T-cell (primary cell): ENCODE results near the gene TEX14. TPM values are rescaled to one million over a fixed set of nuclear protein-coding genes. Genes with fewer than 3 reads are reported as not detected.
A peak's percentile ranks its signal among the peaks of the same experiment; 100 is the strongest.

Experiments used
- ATAC-seq, 4 experiments: fragments of 200-7000 bp in 3 of 4; fragments of 150-1000 bp in 1 of 4; cut with Tn5 transposase; replicated peaks in 1 of 4; 1 replicate in 3 of 4; 2 replicates in 1 of 4; pipeline ENCODE4 v1.10.0; 2021; ENCODE audit warnings: moderate library complexity in 3 of 4, mild to moderate bottlenecking in 2 of 4, moderate number of reproducible peaks in 1 of 4
- CTCF ChIA-PET, 2 donors: fragments of 300-600 bp; sonication (Branson Sonifier 250); formaldehyde crosslinking; loops; one replicate each; lab custom pipeline; 2022; ENCODE audit warnings: antibody characterized with exemption in 2 of 2; lab: Charles Lee
- POLR2A ChIA-PET, 2 donors: fragments of 300-600 bp; sonication (Branson Sonifier 250); formaldehyde crosslinking; loops; one replicate each; lab custom pipeline; 2022; ENCODE audit warnings: antibody characterized with exemption in 2 of 2; lab: Charles Lee
- DNase-seq, 35 experiments: peaks; one replicate each; pipeline versions ENCODE4 v3.0.0 to v3.0.0-alpha.2; 2013 to 2023
- H3K27ac ChIP-seq: one replicate; pipeline ENCODE4 v1.5.1; 2013; ENCODE audit warnings: low read length
- H3K27me3 ChIP-seq, 2 experiments: replicated peaks in 1 of 2; 1 replicate in 1 of 2; 2 replicates in 1 of 2; pipeline versions ENCODE4 v1.6.1 to v1.7.0; 2013; ENCODE audit warnings: low read length in 1 of 2, mixed read lengths in 1 of 2; ENCODE audit not compliant: control insufficient read depth in 2 of 2, insufficient read depth in 2 of 2; ENCODE audit errors: extremely low read depth in 1 of 2
- H3K36me3 ChIP-seq, 2 donors: 1 replicate in 1 of 2; 2 replicates in 1 of 2; pipeline versions ENCODE4 v1.6.1 to v1.7.0; 2013; ENCODE audit warnings: low read length in 1 of 2; ENCODE audit not compliant: control insufficient read depth in 2 of 2, insufficient read depth in 1 of 2; ENCODE audit errors: extremely low read depth in 1 of 2
- H3K4me1 ChIP-seq, 2 experiments: 1 replicate in 1 of 2; 2 replicates in 1 of 2; pipeline versions ENCODE4 v1.6.1 to v1.7.0; 2013; ENCODE audit warnings: low read length in 2 of 2, mixed read lengths in 1 of 2; ENCODE audit not compliant: insufficient read depth in 2 of 2, control insufficient read depth in 1 of 2; ENCODE audit errors: extremely low read depth in 1 of 2
- H3K4me3 ChIP-seq, 2 donors: 1 replicate in 1 of 2; 2 replicates in 1 of 2; pipeline versions ENCODE4 v1.5.1 to v1.7.0; 2013; ENCODE audit warnings: mild to moderate bottlenecking in 2 of 2, low read length in 1 of 2, moderate library complexity in 1 of 2; ENCODE audit not compliant: control insufficient read depth in 1 of 2; ENCODE audit errors: extremely low read depth in 1 of 2
- H3K9me3 ChIP-seq: 2 replicates; pipeline ENCODE4 v1.7.0; 2013
- H3K27ac Mint-ChIP-seq, 2 donors: one replicate each; pipeline ENCODE4 v1.8.0; 2020 to 2021; ENCODE audit warnings: mild to moderate bottlenecking in 2 of 2, mixed read lengths in 2 of 2
- H3K27me3 Mint-ChIP-seq, 2 donors: one replicate each; pipeline ENCODE4 v1.8.0; 2021 to 2022; ENCODE audit warnings: mixed read lengths in 2 of 2
- H3K36me3 Mint-ChIP-seq: one replicate; pipeline ENCODE4 v1.8.0; 2021; ENCODE audit warnings: mixed read lengths
- H3K4me1 Mint-ChIP-seq, 3 donors: one replicate each; pipeline ENCODE4 v1.8.0; 2020 to 2022; ENCODE audit warnings: mixed read lengths in 3 of 3, mild to moderate bottlenecking in 1 of 3
- H3K4me3 Mint-ChIP-seq, 3 donors: one replicate each; pipeline ENCODE4 v1.8.0; 2020 to 2022; ENCODE audit warnings: mild to moderate bottlenecking in 3 of 3, mixed read lengths in 3 of 3, moderate library complexity in 3 of 3
- H3K9me3 Mint-ChIP-seq, 3 donors: one replicate each; pipeline ENCODE4 v1.8.0; 2020 to 2022; ENCODE audit warnings: mixed read lengths in 3 of 3
- WGBS: methylation state at CpG from one replicate; pipeline ENCODE4 v1.1.5; 2013; ENCODE audit warnings: missing lambda C conversion rate; ENCODE audit not compliant: insufficient coverage; 5-methylcytosine and 5-hydroxymethylcytosine counted together
- total RNA-seq, 35 experiments: library from RNA in 6 of 35; stranded (reverse) in 6 of 35; fragments of 120-200 nt in 1 of 35; gene quantifications; one replicate each; pipeline versions ENCODE4 v1.2.1 to v1.2.4 and lab custom pipeline; 2013 to 2026

Gene TEX14
- total RNA-seq, 5 donors from 2014 or later (not counting 1 experiment from before 2014, with no cell fraction given), result 0.59 to 1.2 (median 0.73) TPM

GRCh38 chr17:58565389-58566311 is 126.2 kb downstream of the TEX14 start:
- 88% methylated on average over 6 of the region's 8 CpGs for WGBS
- ChIA-PET POLR2A (no interaction called here), CTCF (no interaction called here)
- Histone ChIP-seq H3K4me3 (no peak overlapping the region), H3K27me3 (no peaks in the 10 kb centered on the region), H3K36me3 (no peaks in the 10 kb centered on the region), H3K9me3 (no peaks in the 10 kb centered on the region), H3K27ac (no peak overlapping the region), H3K4me1 (no peaks in the 10 kb centered on the region)
- no peak for ATAC-seq
- H3K4me1 Mint-ChIP-seq, result no peaks in the 10 kb centered on the region
- no peaks in the 10 kb centered on the region for H3K36me3 Mint-ChIP-seq
- H3K9me3 Mint-ChIP-seq, result no peaks in the 10 kb centered on the region
- H3K27me3 Mint-ChIP-seq, result no peaks in the 10 kb centered on the region
- no peak overlapping the region for H3K4me3 Mint-ChIP-seq
- H3K27ac Mint-ChIP-seq, result no peak overlapping the region
- no peak for DNase-seq

GRCh38 chr17:58564971-58565370 is 126.9 kb downstream of the TEX14 start:
- H3K36me3 ChIP-seq, result no peaks in the 10 kb centered on the region
- H3K4me3 ChIP-seq, result no peak overlapping the region
- WGBS, result no CpG with 5 or more reads among the region's 1 CpG
- H3K9me3 Mint-ChIP-seq, result no peaks in the 10 kb centered on the region
- CTCF ChIA-PET, result no interaction called here
- no peak for DNase-seq
- H3K4me1 Mint-ChIP-seq, result no peaks in the 10 kb centered on the region
- H3K4me3 Mint-ChIP-seq, result no peak overlapping the region
- H3K27ac Mint-ChIP-seq, result no peak overlapping the region
- H3K36me3 Mint-ChIP-seq, result no peaks in the 10 kb centered on the region
- no peaks in the 10 kb centered on the region for H3K9me3 ChIP-seq
- no peaks in the 10 kb centered on the region for H3K4me1 ChIP-seq
- ATAC-seq, result no peak
- POLR2A ChIA-PET, result interaction anchor here in 1 of 2 donors (0.7 kb wide), 1 partner anchor 835 kb away, joined by 3 read pairs; no protein-coding TSS in a partner anchor
- H3K27me3 ChIP-seq, result no peaks in the 10 kb centered on the region
- H3K27me3 Mint-ChIP-seq, result no peaks in the 10 kb centered on the region
- no peak overlapping the region for H3K27ac ChIP-seq

- Histone ChIP-seq H3K36me3 (no peaks in the 10 kb centered on the region), H3K9me3 (no peaks in the 10 kb centered on the region), H3K27me3 (no peaks in the 10 kb centered on the region), H3K4me1 (no peaks in the 10 kb centered on the region), H3K4me3 (no peak overlapping the region), H3K27ac (no peak overlapping the region)
- ChIA-PET CTCF (no interaction called here), POLR2A (interaction anchor here in 1 of 2 donors (0.7 kb wide), 1 partner anchor 835 kb away, joined by 3 read pairs; no protein-coding TSS in a partner anchor)
- H3K36me3 Mint-ChIP-seq, result no peaks in the 10 kb centered on the region
- H3K9me3 Mint-ChIP-seq, result no peaks in the 10 kb centered on the region
- no peak overlapping the region for H3K4me3 Mint-ChIP-seq
- WGBS, result no CpG with 5 or more reads among the region's 2 CpGs
- no peak overlapping the region for H3K27ac Mint-ChIP-seq
- DNase-seq (no peak), ATAC-seq (no peak)
- H3K27me3 Mint-ChIP-seq, result no peaks in the 10 kb centered on the region
- H3K4me1 Mint-ChIP-seq, result no peaks in the 10 kb centered on the region
Measured at GRCh38 chr17:58564243-58564642, 127.6 kb downstream of the TEX14 start.

DNA sequence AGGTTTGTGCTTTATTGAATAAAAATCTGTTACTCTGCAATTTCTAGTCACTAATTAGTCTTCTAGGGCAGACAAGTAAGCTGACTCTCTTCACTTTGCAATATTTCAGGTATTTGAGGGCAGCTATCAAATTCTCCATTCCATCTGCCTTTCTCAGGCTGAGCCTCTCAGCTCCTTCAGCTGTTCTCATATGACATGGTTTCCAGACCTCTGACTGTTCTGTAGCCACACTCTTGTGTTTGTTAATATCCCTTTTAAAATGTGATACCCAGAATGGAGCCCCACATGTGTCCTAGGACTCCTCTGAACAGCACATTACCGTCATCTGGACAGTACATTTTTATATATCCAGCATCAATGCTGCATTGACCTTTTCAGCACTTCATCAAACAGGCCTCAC is 131.3 kb downstream of the TEX14 start:
- Histone ChIP-seq H3K27ac (no peak overlapping the region), H3K4me3 (no peak overlapping the region), H3K36me3 (no peaks in the 10 kb centered on the region), H3K4me1 (no peaks in the 10 kb centered on the region), H3K27me3 (no peaks in the 10 kb centered on the region), H3K9me3 (no peaks in the 10 kb centered on the region)
- no peak overlapping the region for H3K27ac Mint-ChIP-seq
- POLR2A ChIA-PET, result no interaction called here
- WGBS, result 60% methylated on average over 1 of the region's 1 CpG
- no peaks in the 10 kb centered on the region for H3K36me3 Mint-ChIP-seq
- H3K9me3 Mint-ChIP-seq, result no peaks in the 10 kb centered on the region
- no peak for DNase-seq
- peaks cover 6 to 8% (median 7%) of the 10 kb centered on the region in 3 donors for H3K4me1 Mint-ChIP-seq
- H3K27me3 Mint-ChIP-seq, result no peaks in the 10 kb centered on the region
- CTCF ChIA-PET, result no interaction called here
- no peak overlapping the region for H3K4me3 Mint-ChIP-seq
- ATAC-seq, result no peak

DNA sequence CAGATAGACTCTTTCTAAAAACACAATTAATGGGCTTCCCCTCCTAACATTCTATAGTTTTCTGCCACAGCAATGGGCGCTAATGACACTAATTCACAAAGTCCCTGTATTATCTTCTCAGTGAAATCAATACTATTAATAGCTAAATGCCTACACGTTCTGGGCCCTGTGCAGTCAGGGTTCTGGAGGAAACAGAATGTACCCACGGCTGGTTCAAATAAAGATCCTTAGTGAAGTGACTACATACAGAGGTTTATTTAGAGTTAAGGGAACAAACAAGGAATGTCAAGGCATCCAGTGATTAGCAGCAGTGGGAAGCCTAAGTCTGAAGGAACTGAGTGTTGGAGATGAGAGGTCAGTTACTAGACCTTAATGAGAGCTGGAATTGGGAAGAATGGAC is 133.9 kb downstream of the TEX14 start:
- H3K27me3 Mint-ChIP-seq, result no peaks in the 10 kb centered on the region
- Histone ChIP-seq H3K4me1 (no peaks in the 10 kb centered on the region), H3K27ac (no peak overlapping the region), H3K27me3 (no peaks in the 10 kb centered on the region), H3K36me3 (no peaks in the 10 kb centered on the region), H3K9me3 (no peaks in the 10 kb centered on the region), H3K4me3 (no peak overlapping the region)
- WGBS, result 83% methylated on average over 3 of the region's 3 CpGs
- ChIA-PET POLR2A (no interaction called here), CTCF (no interaction called here)
- no peaks in the 10 kb centered on the region for H3K36me3 Mint-ChIP-seq
- H3K4me3 Mint-ChIP-seq, result no peak overlapping the region
- ATAC-seq (no peak), DNase-seq (no peak)
- peaks cover 6 to 8% (median 7%) of the 10 kb centered on the region in 3 donors for H3K4me1 Mint-ChIP-seq
- H3K9me3 Mint-ChIP-seq, result no peaks in the 10 kb centered on the region
- H3K27ac Mint-ChIP-seq, result no peak overlapping the region

- no peak for DNase-seq
- H3K27ac Mint-ChIP-seq, result no peak overlapping the region
- H3K36me3 Mint-ChIP-seq, result no peaks in the 10 kb centered on the region
- Histone ChIP-seq H3K27ac (no peak overlapping the region), H3K4me3 (no peak overlapping the region), H3K27me3 (no peaks in the 10 kb centered on the region), H3K9me3 (no peaks in the 10 kb centered on the region), H3K36me3 (no peaks in the 10 kb centered on the region), H3K4me1 (no peaks in the 10 kb centered on the region)
- no CpG with 5 or more reads among the region's 5 CpGs for WGBS
- POLR2A ChIA-PET, result no interaction called here
- CTCF ChIA-PET, result no interaction called here
- ATAC-seq, result no peak
- no peaks in the 10 kb centered on the region for H3K9me3 Mint-ChIP-seq
- no peaks in the 10 kb centered on the region for H3K27me3 Mint-ChIP-seq
- peaks cover 6 to 8% (median 7%) of the 10 kb centered on the region in 3 donors for H3K4me1 Mint-ChIP-seq
- H3K4me3 Mint-ChIP-seq, result peak overlapping the region in 1 of 3 donors; percentile 10
Measured at GRCh38 chr17:58556833-58557250, 135.0 kb downstream of the TEX14 start.
